GM04503 (cell line): Measurements from ENCODE around the gene FCN2.

Experiments
- DNase-seq: peaks from one replicate; pipeline ENCODE4 v3.0.0-alpha.2; 2012; ENCODE audit warnings: low read depth

The FCN2 gene

DNA sequence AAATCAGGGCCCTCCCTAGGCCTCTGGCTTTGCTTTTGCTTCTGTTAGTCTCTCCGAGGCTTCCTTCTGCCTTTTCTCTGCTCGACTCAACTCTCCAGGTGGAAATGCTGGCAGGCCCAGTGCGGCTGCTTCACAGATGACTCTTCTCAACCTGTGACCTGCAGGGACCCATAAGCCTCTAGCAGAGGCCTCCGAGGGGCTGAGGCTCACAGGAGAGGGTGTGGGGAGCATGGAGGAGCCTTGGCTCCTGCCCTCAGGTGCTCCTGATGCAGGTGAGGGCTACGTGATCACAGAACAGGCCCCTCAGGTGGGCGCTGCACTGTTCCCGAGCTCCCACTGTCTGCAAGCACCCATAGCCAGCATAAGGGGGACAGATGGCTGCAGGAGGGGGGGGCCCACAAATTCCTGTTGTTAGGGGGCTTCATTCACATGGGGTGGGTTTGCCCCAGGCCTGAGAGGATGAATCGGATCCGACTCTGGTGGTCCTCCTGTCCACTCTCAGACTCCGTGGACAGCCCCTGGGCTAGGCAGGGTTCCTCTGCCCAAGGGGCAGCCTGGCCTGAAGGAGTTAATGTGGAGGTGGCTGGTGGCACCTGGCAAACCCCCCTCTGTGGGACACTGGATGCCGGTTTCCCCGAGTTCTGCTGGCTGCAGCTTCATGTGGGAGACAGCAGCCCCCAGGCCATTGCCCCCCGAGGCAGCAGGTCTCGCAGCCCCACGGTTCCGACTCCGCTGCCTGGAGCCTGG lies 10.9 kb upstream of the FCN2 start:
- no peak for DNase-seq

DNA sequence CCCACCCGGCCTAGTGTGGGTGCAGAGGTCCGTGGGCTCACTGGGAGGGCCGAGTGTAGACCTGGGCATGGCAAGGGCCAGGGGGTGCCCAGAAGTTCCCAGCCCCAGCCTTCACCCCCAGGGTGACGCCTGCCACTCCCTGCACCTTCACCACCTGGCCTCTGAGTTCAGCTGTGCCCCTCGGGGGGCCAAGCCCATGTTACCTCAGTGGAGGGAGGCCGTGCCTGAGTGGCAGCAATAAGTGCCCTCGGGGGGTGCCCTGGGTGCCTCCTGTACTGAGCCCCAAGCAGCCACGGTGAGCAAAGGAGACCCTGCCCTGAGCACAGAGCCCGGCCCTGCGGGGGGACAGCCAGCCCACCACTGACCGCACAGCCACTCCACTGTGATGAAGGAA lies 10.3 kb upstream of the FCN2 start:
- DNase-seq: no peak

DNA sequence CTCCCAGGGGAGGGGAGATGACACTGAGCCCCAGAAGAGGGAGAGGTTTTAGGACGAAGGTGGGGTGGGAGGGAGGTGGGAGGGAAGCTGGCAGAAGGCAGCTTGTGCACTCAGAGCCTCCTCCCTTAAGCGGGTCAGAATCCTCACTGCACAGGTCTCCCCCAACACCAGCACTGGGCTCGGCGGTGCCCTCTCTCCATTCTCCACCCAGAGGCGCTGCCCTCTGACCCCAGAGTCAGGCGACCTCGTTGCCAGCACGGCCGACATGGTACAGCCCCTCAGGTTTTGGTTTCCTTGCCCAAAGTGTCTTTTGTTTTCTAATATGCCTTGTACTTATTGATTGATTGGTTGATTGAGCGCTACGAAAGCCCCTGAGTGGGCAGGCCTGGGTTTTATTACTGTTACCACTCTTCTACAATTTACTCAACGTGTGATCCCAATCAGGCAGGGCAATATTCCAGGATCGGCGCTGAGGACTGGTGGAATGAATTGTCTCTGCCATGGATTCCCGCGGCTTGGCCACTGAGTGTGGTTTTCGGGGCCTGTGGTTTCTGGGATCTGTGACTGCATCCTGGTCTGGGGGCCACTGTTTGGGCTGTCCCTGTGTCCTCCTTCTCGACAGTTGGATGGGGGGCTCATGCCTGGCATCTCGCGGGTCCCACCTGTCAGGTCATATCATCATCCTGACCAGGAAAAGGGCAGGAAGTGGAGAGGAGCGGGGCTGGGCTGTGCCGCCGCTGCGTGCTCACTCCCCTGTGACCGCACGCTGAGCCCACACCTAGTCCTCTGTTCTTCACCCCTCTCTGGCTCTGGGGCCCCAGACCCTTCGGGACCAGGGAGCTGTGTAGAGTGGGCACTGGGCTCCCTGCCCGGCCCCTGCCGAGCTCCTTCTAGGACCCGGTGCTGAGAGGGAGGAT lies 9.6 kb upstream of the FCN2 start:
- DNase-seq: no peak

- DNase-seq: no peak
Measured at GRCh38 chr9:134871697-134872340, 8.8 kb upstream of the FCN2 start.

- no peak for DNase-seq
Measured at GRCh38 chr9:134872482-134873231, 8.0 kb upstream of the FCN2 start.

DNA sequence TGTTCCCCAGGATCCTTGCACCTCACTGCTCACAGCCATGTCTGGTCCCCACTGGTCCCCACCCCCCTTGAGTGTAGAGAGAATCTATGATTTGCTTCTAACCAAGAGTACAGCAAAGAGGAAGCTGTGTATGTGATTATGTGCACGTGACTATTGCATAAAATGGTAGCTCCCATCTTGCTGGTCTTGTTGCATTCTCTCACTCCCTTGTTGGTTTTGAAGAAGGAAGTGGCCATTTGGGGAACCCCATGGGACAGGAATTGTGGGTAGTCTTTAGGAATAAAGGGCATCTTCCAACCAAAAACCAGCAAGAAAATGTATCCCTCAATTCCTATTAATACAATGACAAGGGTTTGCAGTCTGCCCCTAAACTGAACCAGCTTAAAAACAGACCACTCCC lies 5.2 kb upstream of the FCN2 start:
- DNase-seq: no peak

GRCh38 chr9:134877541-134877940 lies 3.1 kb upstream of the FCN2 start:
- no peak for DNase-seq

DNA sequence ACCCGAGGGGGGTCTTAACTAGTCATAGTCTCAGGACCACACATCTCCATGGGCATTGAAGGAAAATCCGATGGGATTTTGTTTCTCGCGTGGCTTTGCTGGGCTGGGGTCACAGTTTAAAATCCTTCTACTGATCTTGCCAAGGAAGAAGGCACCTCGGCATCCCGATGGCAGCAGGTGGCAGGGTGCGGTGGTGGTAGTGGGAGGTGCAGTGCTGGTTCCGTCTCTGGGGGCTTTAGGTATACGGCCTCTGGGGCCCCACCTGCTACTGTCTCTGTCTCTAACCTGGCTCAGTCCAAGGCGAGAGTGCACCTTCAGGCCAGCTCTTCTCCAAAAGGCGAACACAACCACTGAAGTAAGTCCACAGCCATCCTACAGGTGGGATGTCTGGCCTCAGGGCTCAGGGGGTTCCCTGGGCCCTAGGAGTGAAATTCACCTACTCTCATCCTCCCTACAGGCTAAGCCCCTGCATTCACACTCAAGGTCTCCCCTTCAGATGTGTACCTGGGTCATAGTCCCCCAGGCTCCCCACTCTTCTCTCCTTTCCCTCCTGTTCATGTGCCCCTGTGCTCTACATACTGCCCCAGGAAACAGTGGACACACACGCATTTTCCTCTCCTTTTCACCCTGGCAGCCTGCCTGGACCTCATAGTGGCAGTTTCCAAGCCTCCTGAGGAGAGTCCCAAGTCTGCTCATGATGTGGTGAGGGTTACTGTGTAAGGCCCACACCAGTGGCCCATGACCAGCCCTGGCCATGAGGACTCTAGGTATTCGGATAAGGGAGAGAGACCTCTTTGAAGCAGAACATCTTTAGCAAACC lies 736 bp upstream of the FCN2 start:
- no peak for DNase-seq

- DNase-seq: no peak
Measured at GRCh38 chr9:134881313-134881670, 682 bp downstream of the FCN2 start.

DNA sequence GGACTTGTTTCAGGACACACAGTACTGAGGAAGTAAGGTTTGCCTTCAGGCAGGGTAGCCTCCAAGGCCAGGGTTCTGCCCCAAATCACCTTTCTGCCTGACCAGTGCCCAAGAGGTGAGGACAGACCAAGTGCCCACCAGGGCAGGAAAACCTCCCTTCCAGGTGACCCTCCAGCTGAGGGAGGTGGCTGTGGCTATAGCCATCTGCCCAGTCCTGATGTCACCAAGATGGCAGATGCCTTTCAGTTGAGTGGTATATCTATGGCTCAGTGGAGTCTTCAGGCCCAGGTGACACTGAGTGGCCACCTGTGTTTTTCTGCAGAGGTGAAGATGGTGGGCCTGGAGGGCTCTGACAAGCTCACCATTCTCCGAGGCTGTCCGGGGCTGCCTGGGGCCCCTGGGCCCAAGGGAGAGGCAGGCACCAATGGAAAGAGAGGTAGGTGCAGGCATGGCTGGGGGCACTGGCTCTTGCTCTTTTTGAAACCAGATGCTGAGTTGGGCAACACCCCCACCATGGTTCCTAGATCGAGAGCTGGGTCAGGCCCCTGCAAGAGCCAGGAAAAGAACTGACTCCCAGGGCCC lies 1.7 kb downstream of the FCN2 start:
- no peak for DNase-seq

- no peak for DNase-seq
Measured at GRCh38 chr9:134883040-134883782, 2.6 kb downstream of the FCN2 start.

- DNase-seq: no peak
Measured at GRCh38 chr9:134884492-134884891, 3.9 kb downstream of the FCN2 start.

- DNase-seq: no peak
Measured at GRCh38 chr9:134885001-134885678, 4.5 kb downstream of the FCN2 start.

GRCh38 chr9:134885679-134886412 lies 5.2 kb downstream of the FCN2 start:
- no peak for DNase-seq

DNA sequence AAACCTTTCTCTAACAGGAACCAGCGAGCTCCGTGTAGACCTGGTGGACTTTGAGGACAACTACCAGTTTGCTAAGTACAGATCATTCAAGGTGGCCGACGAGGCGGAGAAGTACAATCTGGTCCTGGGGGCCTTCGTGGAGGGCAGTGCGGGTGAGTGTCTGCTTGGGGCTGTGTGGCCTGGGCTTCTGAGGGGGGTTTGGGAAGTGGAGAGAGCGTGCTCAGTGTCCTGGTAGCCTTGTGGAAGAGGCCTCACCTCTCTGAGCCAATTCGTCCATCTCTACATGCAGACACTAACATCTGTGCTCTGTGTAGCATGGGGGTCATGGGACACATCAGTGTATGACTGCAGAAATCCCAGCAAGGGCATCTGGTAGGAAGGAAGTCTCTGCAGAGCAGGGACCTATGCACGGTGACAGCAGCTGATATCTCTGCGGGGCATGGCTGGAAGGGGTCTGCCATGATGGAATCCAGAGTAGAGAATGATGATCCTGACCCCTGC lies 5.9 kb downstream of the FCN2 start:
- DNase-seq: no peak

GRCh38 chr9:134887219-134887618 lies 6.6 kb downstream of the FCN2 start:
- DNase-seq: no peak

GRCh38 chr9:134887686-134888602 lies 7.3 kb downstream of the FCN2 start:
- no peak for DNase-seq
